ENCODE data around the gene KCNJ14.

Gene KCNJ14

DNA sequence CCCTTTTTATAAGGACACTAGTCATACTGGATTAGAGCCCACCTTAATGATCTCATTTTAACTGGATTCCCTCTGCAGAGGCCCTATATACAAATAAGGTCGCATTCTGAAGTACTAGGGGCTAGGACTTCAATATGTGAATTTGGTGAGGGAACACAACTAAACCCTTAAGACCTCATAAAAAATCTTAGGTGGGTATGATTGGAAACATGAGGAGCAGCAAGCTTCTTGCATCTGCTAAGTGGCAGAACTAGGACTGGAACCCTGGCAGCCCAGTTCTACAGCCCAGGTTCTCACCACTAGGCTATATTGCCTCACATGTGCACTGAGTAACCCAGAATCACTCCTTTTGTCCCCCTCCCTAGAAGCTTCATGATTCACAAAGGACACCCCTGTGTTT, 26.7 kb upstream of the KCNJ14 start:
- no peak for DNase-seq (ENCODE audit: insufficient read length)
- no peak for FAIRE-seq
- TF ChIP-seq POLR2A (IDR thresholded peaks at IDR 0.05; ENCODE audit: low read depth, low read length) = no peak
- no peak for TF ChIP-seq TAF1 (IDR thresholded peaks at IDR 0.05; ENCODE audit: borderline replicate concordance, low read depth, low read length)
- TF ChIP-seq POLR2AphosphoS5 (IDR thresholded peaks at IDR 0.05; ENCODE audit: low read depth, low read length) = no peak

DNA sequence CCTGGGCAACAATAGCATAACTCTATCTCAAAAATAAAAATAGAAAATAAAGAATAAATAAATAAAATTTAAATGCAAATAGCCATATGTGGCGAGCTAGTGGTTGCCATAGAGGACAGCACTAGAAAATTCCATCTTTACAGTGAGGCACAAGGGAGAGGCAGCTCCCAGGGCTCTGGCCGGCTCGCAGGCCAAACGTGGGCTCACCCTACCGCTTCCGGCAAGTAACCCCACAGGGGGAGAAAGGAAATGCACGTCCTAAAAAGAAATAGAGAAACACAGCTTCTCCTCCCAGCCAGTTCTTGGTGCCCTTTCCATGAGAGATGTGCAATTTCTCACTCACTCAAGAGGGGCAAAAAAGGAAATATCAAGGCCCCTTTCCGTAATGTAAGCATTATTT, 22.0 kb upstream of the KCNJ14 start:
- no peak for TF ChIP-seq POLR2A (IDR thresholded peaks at IDR 0.05; ENCODE audit: low read depth, low read length)
- DNase-seq (ENCODE audit: insufficient read length) (no peak), FAIRE-seq (no peak)

DNA sequence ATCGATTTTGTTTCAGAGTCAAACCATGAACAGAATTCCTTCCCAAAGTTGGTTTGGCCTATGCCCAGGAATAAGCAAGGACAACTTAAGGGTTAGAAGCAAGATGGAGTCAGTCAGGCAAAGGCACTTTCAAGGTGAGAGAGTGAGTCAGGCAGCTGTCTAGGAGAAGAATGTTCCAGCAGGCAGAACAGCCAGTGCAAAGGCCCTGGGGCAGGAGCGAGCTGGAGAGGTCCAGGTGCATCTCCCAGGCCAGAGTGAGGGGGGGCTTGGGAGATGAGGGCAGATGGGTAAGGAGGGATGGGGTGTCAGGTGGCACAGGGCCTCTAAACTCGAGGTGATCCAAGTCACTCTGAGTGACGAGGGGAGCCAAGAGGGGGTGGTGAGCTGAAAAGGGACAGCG, 18.8 kb upstream of the KCNJ14 start:
- TF ChIP-seq POLR2AphosphoS5 (IDR thresholded peaks at IDR 0.05; ENCODE audit: low read depth, low read length) (no peak), TAF1 (IDR thresholded peaks at IDR 0.05; ENCODE audit: borderline replicate concordance, low read depth, low read length) (no peak), POLR2A (IDR thresholded peaks at IDR 0.05; ENCODE audit: low read depth, low read length) (no peak)
- no peak for DNase-seq (ENCODE audit: insufficient read length)
- no peak for FAIRE-seq

DNA sequence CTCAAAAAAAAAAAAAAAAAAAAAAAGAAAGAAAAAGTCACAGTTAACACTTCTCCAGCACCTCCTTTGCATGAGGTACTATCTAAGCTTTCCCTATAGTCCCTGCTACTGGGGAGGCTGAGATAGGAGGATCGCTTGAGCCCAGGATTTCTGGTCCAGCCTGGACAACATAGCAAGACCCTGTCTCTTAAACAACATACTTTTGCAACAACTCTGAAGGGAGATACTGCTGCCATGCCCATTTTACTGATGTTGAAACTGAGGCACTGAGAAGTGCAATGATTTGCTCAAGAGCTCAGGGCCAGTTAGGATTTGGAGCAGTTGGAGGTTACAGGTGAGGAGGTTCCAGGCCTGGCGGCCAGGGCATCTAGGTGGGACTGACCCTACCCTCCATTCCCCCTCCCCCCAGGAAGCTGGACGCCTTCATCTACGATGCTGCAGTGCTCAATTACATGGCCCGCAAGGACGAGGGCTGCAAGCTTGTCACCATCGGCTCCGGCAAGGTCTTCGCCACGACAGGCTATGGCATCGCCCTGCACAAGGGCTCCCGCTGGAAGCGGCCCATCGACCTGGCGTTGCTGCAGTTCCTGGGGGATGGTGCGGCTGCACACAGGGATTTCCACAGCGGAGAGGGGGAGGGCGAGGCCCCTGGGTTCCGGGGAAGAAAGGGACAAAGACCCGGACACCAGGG, 13.9 kb upstream of the KCNJ14 start:
- TF ChIP-seq TAF1 (IDR thresholded peaks at IDR 0.05; ENCODE audit: borderline replicate concordance, low read depth, low read length) (no peak), POLR2A (IDR thresholded peaks at IDR 0.05; ENCODE audit: low read depth, low read length) (no peak), POLR2AphosphoS5 (IDR thresholded peaks at IDR 0.05; ENCODE audit: low read depth, low read length) (no peak)
- DNase-seq (ENCODE audit: insufficient read length) (no peak), FAIRE-seq (no peak)

DNA sequence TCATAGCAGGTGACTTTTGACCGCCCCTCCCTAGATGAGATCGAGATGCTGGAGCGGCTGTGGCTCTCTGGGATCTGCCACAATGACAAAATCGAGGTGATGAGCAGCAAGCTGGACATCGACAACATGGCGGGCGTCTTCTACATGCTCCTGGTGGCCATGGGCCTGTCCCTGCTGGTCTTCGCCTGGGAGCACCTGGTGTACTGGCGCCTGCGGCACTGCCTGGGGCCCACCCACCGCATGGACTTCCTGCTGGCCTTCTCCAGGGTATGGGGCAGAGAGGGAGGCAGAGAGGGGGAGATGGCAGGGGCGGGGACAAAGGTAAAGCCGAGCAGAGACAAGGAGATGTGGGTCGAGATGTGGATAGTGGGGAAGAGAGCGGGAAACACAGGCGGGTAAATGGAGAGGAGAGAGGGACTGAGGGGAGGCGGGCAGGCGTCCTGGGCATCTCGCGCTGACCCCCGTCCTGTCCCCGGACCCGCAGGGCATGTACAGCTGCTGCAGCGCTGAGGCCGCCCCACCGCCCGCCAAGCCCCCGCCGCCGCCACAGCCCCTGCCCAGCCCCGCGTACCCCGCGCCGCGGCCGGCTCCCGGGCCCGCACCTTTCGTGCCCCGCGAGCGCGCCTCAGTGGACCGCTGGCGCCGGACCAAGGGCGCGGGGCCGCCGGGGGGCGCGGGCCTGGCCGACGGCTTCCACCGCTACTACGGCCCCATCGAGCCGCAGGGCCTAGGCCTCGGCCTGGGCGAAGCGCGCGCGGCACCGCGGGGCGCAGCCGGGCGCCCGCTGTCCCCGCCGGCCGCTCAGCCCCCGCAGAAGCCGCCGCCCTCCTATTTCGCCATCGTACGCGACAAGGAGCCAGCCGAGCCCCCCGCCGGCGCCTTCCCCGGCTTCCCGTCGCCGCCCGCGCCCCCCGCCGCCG, 13.0 kb upstream of the KCNJ14 start:
- TF ChIP-seq TAF1 (IDR thresholded peaks at IDR 0.05; ENCODE audit: borderline replicate concordance, low read depth, low read length) (no peak), POLR2A (IDR thresholded peaks at IDR 0.05; ENCODE audit: low read depth, low read length) (no peak)
- FAIRE-seq (no peak), DNase-seq (ENCODE audit: insufficient read length) (no peak)

DNA sequence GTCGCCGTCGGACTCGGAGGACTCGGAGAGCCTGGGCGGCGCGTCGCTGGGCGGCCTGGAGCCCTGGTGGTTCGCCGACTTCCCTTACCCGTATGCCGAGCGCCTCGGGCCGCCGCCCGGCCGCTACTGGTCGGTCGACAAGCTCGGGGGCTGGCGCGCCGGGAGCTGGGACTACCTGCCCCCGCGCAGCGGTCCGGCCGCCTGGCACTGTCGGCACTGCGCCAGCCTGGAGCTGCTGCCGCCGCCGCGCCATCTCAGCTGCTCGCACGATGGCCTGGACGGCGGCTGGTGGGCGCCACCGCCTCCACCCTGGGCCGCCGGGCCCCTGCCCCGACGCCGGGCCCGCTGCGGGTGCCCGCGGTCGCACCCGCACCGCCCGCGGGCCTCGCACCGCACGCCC, 12.1 kb upstream of the KCNJ14 start:
- no peak for TF ChIP-seq POLR2AphosphoS5 (IDR thresholded peaks at IDR 0.05; ENCODE audit: low read depth, low read length)
- no peak for DNase-seq (ENCODE audit: insufficient read length)
- FAIRE-seq = no peak

DNA sequence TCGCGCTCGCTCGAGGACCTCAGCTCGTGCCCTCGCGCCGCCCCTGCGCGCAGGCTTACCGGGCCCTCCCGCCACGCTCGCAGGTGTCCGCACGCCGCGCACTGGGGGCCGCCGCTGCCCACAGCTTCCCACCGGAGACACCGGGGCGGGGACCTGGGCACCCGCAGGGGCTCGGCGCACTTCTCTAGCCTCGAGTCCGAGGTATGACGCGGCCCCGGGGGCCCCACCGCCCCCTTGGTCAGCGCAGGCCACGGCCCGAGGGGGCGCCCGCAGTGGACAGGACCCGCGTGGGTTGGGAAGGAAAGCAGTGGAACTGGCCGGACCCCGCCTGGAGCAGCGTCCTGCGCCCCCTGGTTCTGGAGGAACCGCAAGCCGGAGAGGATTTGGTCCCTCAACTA, 11.6 kb upstream of the KCNJ14 start:
- no peak for FAIRE-seq
- no peak for DNase-seq (ENCODE audit: insufficient read length)
- TF ChIP-seq POLR2A (IDR thresholded peaks at IDR 0.05; ENCODE audit: low read depth, low read length) = no peak
- TF ChIP-seq POLR2AphosphoS5 (IDR thresholded peaks at IDR 0.05; ENCODE audit: low read depth, low read length) = no peak

DNA sequence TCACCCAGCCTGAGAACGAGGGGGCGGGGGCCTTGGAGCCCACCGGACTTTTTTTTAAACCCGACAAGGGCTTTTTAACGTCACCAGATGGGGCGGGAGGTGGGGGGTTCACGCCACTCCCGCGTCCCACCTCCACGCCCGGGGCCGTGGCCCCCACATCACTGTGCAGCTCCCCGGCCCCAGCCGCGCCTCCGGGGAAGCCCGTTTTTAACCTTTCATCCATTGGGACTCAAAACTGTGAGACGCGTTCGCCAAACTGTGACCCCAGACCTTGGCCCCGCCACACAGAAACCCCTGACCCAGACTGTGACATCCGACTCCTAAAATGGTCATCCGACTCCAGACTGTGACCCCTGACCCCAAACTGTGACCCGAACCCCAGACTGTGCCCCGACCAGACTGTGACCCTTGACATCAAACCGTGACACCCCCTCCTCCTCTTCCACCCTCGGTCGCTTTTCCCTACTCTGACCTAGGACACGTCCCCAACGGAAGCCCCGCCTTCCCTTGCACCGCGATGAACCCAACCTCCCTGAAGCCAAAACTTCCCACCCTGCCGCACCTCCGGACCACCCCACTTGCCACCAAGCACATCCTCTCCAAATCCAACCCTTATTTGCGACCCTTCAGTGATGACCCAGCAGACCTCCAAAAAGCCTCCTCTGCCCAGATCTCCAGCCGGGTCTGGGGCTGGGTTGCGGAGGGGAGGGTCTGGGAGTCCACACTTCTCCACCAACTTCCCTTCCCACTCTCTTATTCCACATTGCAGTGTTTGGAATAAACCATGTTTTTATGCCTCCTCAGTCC, 11.0 kb upstream of the KCNJ14 start:
- TF ChIP-seq POLR2A (IDR thresholded peaks at IDR 0.05; ENCODE audit: low read depth, low read length) (no peak), TAF1 (IDR thresholded peaks at IDR 0.05; ENCODE audit: borderline replicate concordance, low read depth, low read length) (no peak), POLR2AphosphoS5 (IDR thresholded peaks at IDR 0.05; ENCODE audit: low read depth, low read length) (no peak)
- DNase-seq (ENCODE audit: insufficient read length) (no peak), FAIRE-seq (peak; percentile 33)

DNA sequence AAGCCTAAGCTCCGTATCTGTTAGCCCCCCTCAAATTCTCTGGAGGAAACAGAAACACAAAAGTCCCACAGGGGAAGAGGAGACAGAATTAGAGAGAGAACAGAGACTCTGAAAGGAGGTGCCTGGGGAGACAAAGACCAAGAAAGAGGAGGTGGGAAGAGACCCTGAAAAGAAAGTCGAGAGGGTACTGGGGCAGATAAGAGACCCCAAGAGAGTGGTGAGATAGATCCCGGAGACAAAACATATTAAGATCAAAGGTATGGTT, 10.5 kb upstream of the KCNJ14 start:
- DNase-seq (ENCODE audit: insufficient read length) = no peak
- TF ChIP-seq TAF1 (IDR thresholded peaks at IDR 0.05; ENCODE audit: borderline replicate concordance, low read depth, low read length) (no peak), POLR2A (IDR thresholded peaks at IDR 0.05; ENCODE audit: low read depth, low read length) (no peak), POLR2AphosphoS5 (IDR thresholded peaks at IDR 0.05; ENCODE audit: low read depth, low read length) (no peak)
- peak; percentile 67 for FAIRE-seq

DNA sequence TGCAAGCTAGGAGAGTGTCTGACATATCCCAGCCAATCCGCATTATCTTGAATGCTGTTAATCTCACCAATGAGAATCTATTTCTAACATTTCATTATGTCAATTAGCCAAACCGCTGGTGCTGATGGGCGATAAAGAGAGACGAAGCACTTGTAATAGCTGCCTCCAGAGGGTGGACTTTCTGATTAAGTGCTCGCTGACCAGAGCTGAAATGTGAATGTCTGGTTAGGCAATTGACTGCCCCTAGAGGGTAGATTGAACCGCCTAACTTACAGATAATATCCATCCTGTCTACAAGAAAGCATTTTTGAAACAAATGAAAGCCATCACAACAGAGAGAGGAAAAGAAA, 10.1 kb upstream of the KCNJ14 start:
- FAIRE-seq (no peak), DNase-seq (ENCODE audit: insufficient read length) (no peak)
- no peak for TF ChIP-seq TAF1 (IDR thresholded peaks at IDR 0.05; ENCODE audit: borderline replicate concordance, low read depth, low read length)
- no peak for TF ChIP-seq POLR2AphosphoS5 (IDR thresholded peaks at IDR 0.05; ENCODE audit: low read depth, low read length)

DNA sequence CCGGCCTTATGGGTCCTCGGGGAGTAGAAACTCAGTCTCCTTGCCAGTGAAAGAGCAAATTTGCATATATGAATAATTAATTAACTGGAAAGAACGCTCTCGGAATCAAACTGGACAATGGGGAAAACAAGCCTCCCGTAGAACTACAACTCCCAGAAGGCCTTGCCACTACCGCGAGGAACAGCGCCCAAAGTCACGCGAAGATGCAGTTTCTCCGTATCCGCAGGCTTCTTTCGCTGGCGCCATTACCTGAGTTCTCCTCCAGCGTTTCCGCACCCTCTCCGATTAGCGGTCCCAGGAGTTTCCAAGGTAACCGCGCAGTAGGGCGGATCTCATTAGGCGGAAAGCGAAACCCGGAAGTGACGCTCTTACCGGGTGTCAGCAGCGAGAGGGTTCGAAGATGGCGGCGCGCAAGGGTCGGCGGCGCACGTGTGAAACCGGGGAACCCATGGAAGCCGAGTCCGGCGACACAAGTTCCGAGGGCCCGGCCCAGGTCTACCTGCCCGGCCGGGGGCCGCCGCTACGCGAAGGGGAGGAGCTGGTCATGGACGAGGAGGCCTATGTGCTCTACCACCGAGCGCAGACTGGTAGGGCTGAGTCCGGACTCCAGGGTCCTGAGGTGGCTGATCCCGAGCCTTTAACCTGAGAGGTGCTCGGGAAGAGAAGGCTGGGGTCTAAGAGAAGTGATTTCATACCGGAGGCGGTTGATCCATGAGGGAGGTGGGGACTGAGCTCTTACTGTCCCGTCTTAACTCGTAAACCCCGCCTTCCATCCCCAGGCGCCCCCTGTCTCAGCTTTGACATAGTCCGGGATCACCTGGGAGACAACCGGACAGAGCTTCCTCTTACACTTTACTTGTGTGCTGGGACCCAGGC, 9.5 kb upstream of the KCNJ14 start, which contains the start of gene GRWD1:
GRWD1 (plus strand) TSS at position 378 of the 876 bp plus-strand sequence; CDS start at position 401, 23 bp downstream.
- peak; percentile 95 for DNase-seq (ENCODE audit: insufficient read length)
- TF ChIP-seq POLR2A (IDR thresholded peaks at IDR 0.05; ENCODE audit: low read depth, low read length) (peak; percentile 89), POLR2AphosphoS5 (IDR thresholded peaks at IDR 0.05; ENCODE audit: low read depth, low read length) (peak; percentile 84), TAF1 (IDR thresholded peaks at IDR 0.05; ENCODE audit: borderline replicate concordance, low read depth, low read length) (peak; percentile 70; the same call in 1 of the 2 replicates)
- peak; percentile 99 for FAIRE-seq

All from GM12892 (cell line).